Activated B cell treated with CpG ODN at 0.5 μM for 24 hours (primary cell): ENCODE results near the gene PRKN. TPM values are rescaled to one million over a fixed set of nuclear protein-coding genes. Genes with fewer than 3 reads are reported as not detected.

Source experiments
- ATAC-seq: fragments of 200-7000 bp; cut with Tn5 transposase; one replicate; pipeline ENCODE4 v1.10.0; 2021; ENCODE audit warnings: low read depth, mild to moderate bottlenecking, moderate library complexity
- CTCF ChIA-PET: fragments of 350-600 bp; sonication (Branson Sonifier 250); formaldehyde crosslinking; loops from one replicate; lab custom pipeline; 2021; ENCODE audit warnings: antibody characterized with exemption; lab: Charles Lee
- POLR2A ChIA-PET: fragments of 350-600 bp; sonication (Branson Sonifier 250); formaldehyde crosslinking; loops from one replicate; lab custom pipeline; 2021; ENCODE audit warnings: antibody characterized with exemption; lab: Charles Lee
- DNase-seq: peaks from one replicate; pipeline ENCODE4 v3.0.0; 2022
- H3K27ac Mint-ChIP-seq: one replicate; pipeline ENCODE4 v1.8.0; 2020; ENCODE audit warnings: mixed read lengths
- H3K27me3 Mint-ChIP-seq: one replicate; pipeline ENCODE4 v1.8.0; 2021; ENCODE audit warnings: mixed read lengths
- H3K36me3 Mint-ChIP-seq: one replicate; pipeline ENCODE4 v1.8.0; 2021; ENCODE audit warnings: low read depth, mixed read lengths
- H3K4me1 Mint-ChIP-seq: one replicate; pipeline ENCODE4 v1.8.0; 2021; ENCODE audit warnings: mixed read lengths
- H3K4me3 Mint-ChIP-seq: one replicate; pipeline ENCODE4 v1.8.0; 2020; ENCODE audit warnings: mild to moderate bottlenecking, mixed read lengths
- H3K9me3 Mint-ChIP-seq: one replicate; pipeline ENCODE4 v1.8.0; 2020; ENCODE audit warnings: mixed read lengths
- CTCF ChIP-seq: fragments of 200-600 bp; IDR thresholded peaks from one replicate; pipeline ENCODE4 v1.8.0; 2022; ENCODE audit warnings: antibody characterized with exemption, mild to moderate bottlenecking
- intact Hi-C: fragments of 100-400 bp; cut with micrococcal nuclease; formaldehyde crosslinking; loops from one replicate; pipeline ENCODE4 v1.15.1; 2024
- total RNA-seq: library from RNA; stranded (reverse); gene quantifications from 2 replicates; pipeline ENCODE4 v1.2.3, GENCODE V29; 2022

PRKN gene
- total RNA-seq, 1 donor from 2014 or later = 2.3 TPM

- Mint-ChIP-seq H3K27me3 (no peaks in the 10 kb centered on the region), H3K4me3 (no peak overlapping the region), H3K36me3 (no peaks in the 10 kb centered on the region), H3K9me3 (no peaks in the 10 kb centered on the region), H3K27ac (no peak overlapping the region), H3K4me1 (no peaks in the 10 kb centered on the region)
- ChIA-PET POLR2A (no interaction called here), CTCF (no interaction called here)
- intact Hi-C loops = no loop called here
- TF ChIP-seq CTCF = no peak
- DNase-seq = no peak
- no peak for ATAC-seq
Measured at GRCh38 chr6:162389343-162390085, 338.1 kb downstream of the PRKN start.

- POLR2A ChIA-PET = interaction anchor here (0.6 kb wide), 1 partner anchor 452 kb away, joined by 3 read pairs; no protein-coding TSS in a partner anchor
- Mint-ChIP-seq H3K4me3 (no peak overlapping the region), H3K9me3 (no peaks in the 10 kb centered on the region), H3K27me3 (no peaks in the 10 kb centered on the region), H3K4me1 (no peaks in the 10 kb centered on the region), H3K27ac (no peak overlapping the region), H3K36me3 (no peaks in the 10 kb centered on the region)
- intact Hi-C loops = no loop called here
- no peak for TF ChIP-seq CTCF
- CTCF ChIA-PET = no interaction called here
- DNase-seq (no peak), ATAC-seq (no peak)
Measured at GRCh38 chr6:162388383-162388777, 339.2 kb downstream of the PRKN start.

GRCh38 chr6:162387718-162388382 lies 339.7 kb downstream of the PRKN start:
- Mint-ChIP-seq H3K27me3 (no peaks in the 10 kb centered on the region), H3K9me3 (no peaks in the 10 kb centered on the region), H3K4me3 (no peak overlapping the region), H3K4me1 (no peaks in the 10 kb centered on the region), H3K36me3 (no peaks in the 10 kb centered on the region), H3K27ac (no peak overlapping the region)
- ChIA-PET CTCF (no interaction called here), POLR2A (no interaction called here)
- intact Hi-C loops = no loop called here
- no peak for DNase-seq
- no peak for TF ChIP-seq CTCF
- no peak for ATAC-seq

- no peak for ATAC-seq
- no peak for DNase-seq
- TF ChIP-seq CTCF = no peak
- Mint-ChIP-seq H3K36me3 (no peaks in the 10 kb centered on the region), H3K4me1 (no peaks in the 10 kb centered on the region), H3K4me3 (no peak overlapping the region), H3K27me3 (no peaks in the 10 kb centered on the region), H3K27ac (no peak overlapping the region), H3K9me3 (no peaks in the 10 kb centered on the region)
- intact Hi-C loops = no loop called here
- ChIA-PET POLR2A (no interaction called here), CTCF (no interaction called here)
Measured at GRCh38 chr6:162385980-162386379, 341.6 kb downstream of the PRKN start.

GRCh38 chr6:162379757-162380409 lies 347.7 kb downstream of the PRKN start:
- CTCF ChIA-PET = no interaction called here
- H3K4me1 Mint-ChIP-seq = no peaks in the 10 kb centered on the region
- intact Hi-C loops = no loop called here
- TF ChIP-seq CTCF = no peak
- H3K9me3 Mint-ChIP-seq = peaks cover 2% of the 10 kb centered on the region
- POLR2A ChIA-PET = no interaction called here
- no peak overlapping the region for H3K4me3 Mint-ChIP-seq
- no peak overlapping the region for H3K27ac Mint-ChIP-seq
- no peak for ATAC-seq
- no peaks in the 10 kb centered on the region for H3K27me3 Mint-ChIP-seq
- H3K36me3 Mint-ChIP-seq = no peaks in the 10 kb centered on the region
- no peak for DNase-seq
